Measurements from ENCODE around the gene KL. TPM values are rescaled to one million over a fixed set of nuclear protein-coding genes. Genes with fewer than 3 reads are reported as not detected.

KL gene
- total RNA-seq, 1 donor from 2014 or later, result not detected

DNA sequence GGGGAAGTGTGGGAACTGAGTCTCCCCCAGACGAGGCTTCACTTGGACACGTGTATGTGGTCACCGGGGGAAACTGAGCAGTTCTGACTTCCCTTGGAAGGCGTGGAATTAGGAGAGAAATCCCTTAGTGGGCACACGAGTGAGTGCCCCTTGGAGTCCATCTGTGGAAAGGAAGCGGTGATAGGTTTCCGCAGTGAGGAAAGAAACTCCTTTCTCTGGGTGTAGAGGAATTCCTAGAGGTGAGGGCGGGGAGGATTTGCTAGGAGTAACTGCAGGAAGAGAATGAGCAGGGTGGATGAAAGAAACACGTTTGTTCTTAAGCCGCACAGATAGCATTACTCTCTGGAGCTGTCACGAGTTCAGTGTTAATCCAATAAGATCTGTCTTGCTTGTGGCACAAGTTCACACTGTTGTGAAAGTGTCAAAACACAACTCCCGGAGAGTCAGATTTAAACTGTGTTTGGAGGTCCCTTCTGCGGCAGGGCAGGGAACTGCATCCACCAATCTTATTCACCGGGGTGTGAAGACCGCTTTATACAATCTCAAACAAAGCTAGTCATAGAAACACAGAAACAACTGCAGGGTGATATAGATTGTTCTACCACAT is 1.2 kb downstream of the KL start:
- Histone ChIP-seq H3K4me1 (peaks cover 4% of the 10 kb centered on the region), H3K27ac (no peak overlapping the region), H3K4me2 (peak overlapping the region; percentile 85), H3K9me3 (ENCODE audit: low read depth) (no peaks in the 10 kb centered on the region), H2AFZ (replicated peaks) (peak overlapping the region; percentile 86), H4K20me1 (ENCODE audit: low read depth) (no peaks in the 10 kb centered on the region), H3K79me2 (ENCODE audit: low read depth) (no peaks in the 10 kb centered on the region), H3K36me3 (no peaks in the 10 kb centered on the region), H3F3A (ENCODE audit: low read depth) (peaks cover 14% of the 10 kb centered on the region), H3K4me3 (peak overlapping the region; percentile 46), H3K9ac (no peak overlapping the region), H3K27me3 (peaks cover 93% of the 10 kb centered on the region)
- TF ChIP-seq, protein P1, sequence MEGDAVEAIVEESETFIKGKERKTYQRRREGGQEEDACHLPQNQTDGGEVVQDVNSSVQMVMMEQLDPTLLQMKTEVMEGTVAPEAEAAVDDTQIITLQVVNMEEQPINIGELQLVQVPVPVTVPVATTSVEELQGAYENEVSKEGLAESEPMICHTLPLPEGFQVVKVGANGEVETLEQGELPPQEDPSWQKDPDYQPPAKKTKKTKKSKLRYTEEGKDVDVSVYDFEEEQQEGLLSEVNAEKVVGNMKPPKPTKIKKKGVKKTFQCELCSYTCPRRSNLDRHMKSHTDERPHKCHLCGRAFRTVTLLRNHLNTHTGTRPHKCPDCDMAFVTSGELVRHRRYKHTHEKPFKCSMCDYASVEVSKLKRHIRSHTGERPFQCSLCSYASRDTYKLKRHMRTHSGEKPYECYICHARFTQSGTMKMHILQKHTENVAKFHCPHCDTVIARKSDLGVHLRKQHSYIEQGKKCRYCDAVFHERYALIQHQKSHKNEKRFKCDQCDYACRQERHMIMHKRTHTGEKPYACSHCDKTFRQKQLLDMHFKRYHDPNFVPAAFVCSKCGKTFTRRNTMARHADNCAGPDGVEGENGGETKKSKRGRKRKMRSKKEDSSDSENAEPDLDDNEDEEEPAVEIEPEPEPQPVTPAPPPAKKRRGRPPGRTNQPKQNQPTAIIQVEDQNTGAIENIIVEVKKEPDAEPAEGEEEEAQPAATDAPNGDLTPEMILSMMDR (IDR thresholded peaks at IDR 0.05), result peak; percentile 55
- peak; percentile 88 for TF ChIP-seq EZH2 (IDR thresholded peaks at IDR 0.05)
- TF ChIP-seq EZH2phosphoT487 (IDR thresholded peaks at IDR 0.05), result no peak
- H3K27ac Mint-ChIP-seq, result peak overlapping the region; percentile 27
- no peaks in the 10 kb centered on the region for H3K36me3 Mint-ChIP-seq
- H3K27me3 Mint-ChIP-seq (ENCODE audit: insufficient read depth, low read depth), result peaks cover 32% of the 10 kb centered on the region
- peak overlapping the region; percentile 79 for H3K4me3 Mint-ChIP-seq
- H3K4me1 Mint-ChIP-seq, result peaks cover 11% of the 10 kb centered on the region
- peak; percentile 54 for DNase-seq (ENCODE audit: low spot score)
- peaks cover 5% of the 10 kb centered on the region for H3K9me3 Mint-ChIP-seq

DNA sequence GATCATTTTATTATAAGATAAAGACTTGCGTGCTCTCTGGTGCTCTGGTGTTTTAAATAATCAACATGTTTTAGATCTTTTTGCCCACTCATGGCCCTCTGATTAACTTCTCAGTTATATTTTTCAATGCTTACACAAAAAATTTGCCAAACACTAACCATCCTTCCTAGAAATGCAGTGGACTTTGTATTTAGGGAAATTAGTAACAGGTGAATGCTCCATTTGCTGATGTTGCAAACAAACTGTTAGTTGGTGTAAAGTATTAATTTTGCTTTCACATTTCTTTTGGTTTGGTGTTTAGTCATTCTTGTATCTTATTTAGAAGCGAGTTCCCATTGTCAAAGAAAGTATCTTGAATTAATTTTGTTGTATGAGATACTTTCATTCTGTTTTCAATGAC is 2.7 kb downstream of the KL start:
- Histone ChIP-seq H2AFZ (replicated peaks) (no peak overlapping the region), H3K79me2 (ENCODE audit: low read depth) (no peaks in the 10 kb centered on the region), H3K27ac (no peak overlapping the region), H3F3A (ENCODE audit: low read depth) (peaks cover 14% of the 10 kb centered on the region), H3K4me2 (no peak overlapping the region), H3K4me3 (no peak overlapping the region), H3K9ac (no peak overlapping the region), H4K20me1 (ENCODE audit: low read depth) (no peaks in the 10 kb centered on the region), H3K4me1 (peaks cover 4% of the 10 kb centered on the region), H3K9me3 (ENCODE audit: low read depth) (no peaks in the 10 kb centered on the region), H3K27me3 (peaks cover 88% of the 10 kb centered on the region), H3K36me3 (no peaks in the 10 kb centered on the region)
- no peak for DNase-seq (ENCODE audit: low spot score)
- H3K9me3 Mint-ChIP-seq, result no peaks in the 10 kb centered on the region
- no peak overlapping the region for H3K4me3 Mint-ChIP-seq
- H3K27me3 Mint-ChIP-seq (ENCODE audit: insufficient read depth, low read depth), result peaks cover 32% of the 10 kb centered on the region
- H3K27ac Mint-ChIP-seq, result no peak overlapping the region
- TF ChIP-seq, protein P1 (IDR thresholded peaks at IDR 0.05), result no peak
- TF ChIP-seq EZH2phosphoT487 (IDR thresholded peaks at IDR 0.05) (no peak), EZH2 (IDR thresholded peaks at IDR 0.05) (no peak)
- no peaks in the 10 kb centered on the region for H3K36me3 Mint-ChIP-seq
- peaks cover 11% of the 10 kb centered on the region for H3K4me1 Mint-ChIP-seq

DNA sequence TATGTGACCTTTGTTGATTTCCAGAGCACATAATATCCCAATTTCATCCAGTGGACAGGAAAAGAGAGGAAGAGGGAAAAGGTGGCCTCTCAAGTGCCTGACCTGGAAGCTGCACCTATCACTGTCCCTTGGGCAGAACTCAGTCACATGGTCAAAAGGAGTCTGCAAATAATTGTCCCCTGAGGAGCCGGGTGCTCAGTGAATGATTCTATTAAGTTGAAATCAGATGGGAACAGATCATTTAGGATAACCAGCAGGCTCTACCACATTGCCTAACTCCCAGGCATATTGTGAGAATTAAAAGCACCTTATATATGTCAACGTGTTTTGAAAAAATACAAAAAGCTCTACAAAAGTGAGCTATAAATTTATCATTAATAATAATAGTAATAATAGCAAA is 6.8 kb downstream of the KL start:
- H3K36me3 ChIP-seq, result no peaks in the 10 kb centered on the region
- H3K27ac ChIP-seq, result no peak overlapping the region
- no peaks in the 10 kb centered on the region for H3K4me1 ChIP-seq
- peaks cover 47% of the 10 kb centered on the region for H3K27me3 ChIP-seq
- H4K20me1 ChIP-seq (ENCODE audit: low read depth), result no peaks in the 10 kb centered on the region
- no peak overlapping the region for H3K9ac ChIP-seq
- no peaks in the 10 kb centered on the region for H3K9me3 Mint-ChIP-seq
- H3K79me2 ChIP-seq (ENCODE audit: low read depth), result no peaks in the 10 kb centered on the region
- no peaks in the 10 kb centered on the region for H3K36me3 Mint-ChIP-seq
- no peak overlapping the region for H2AFZ ChIP-seq (replicated peaks)
- peaks cover 11% of the 10 kb centered on the region for H3K27me3 Mint-ChIP-seq (ENCODE audit: insufficient read depth, low read depth)
- no peaks in the 10 kb centered on the region for H3K9me3 ChIP-seq (ENCODE audit: low read depth)
- H3K4me3 ChIP-seq, result no peak overlapping the region
- no peaks in the 10 kb centered on the region for H3K4me1 Mint-ChIP-seq
- no peak for DNase-seq (ENCODE audit: low spot score)
- H3F3A ChIP-seq (ENCODE audit: low read depth), result peaks cover under 1% of the 10 kb centered on the region
- TF ChIP-seq, protein P1 (IDR thresholded peaks at IDR 0.05), result no peak
- TF ChIP-seq EZH2 (IDR thresholded peaks at IDR 0.05) (no peak), EZH2phosphoT487 (IDR thresholded peaks at IDR 0.05) (no peak)
- H3K27ac Mint-ChIP-seq, result no peak overlapping the region
- no peak overlapping the region for H3K4me3 Mint-ChIP-seq
- no peak overlapping the region for H3K4me2 ChIP-seq
